ENCODE measurements around the gene FOSB.

GRCh38 chr19:45499196-45500180 lies 31.7 kb downstream of the FOSB start:
- TF ChIP-seq CTCF (conservative IDR thresholded peaks at IDR 0.05; ENCODE audit: low read depth, low read length), result no peak
- TF ChIP-seq EZH2 (IDR thresholded peaks at IDR 0.05; ENCODE audit: borderline replicate concordance, low read depth, low read length, poor library complexity, severe bottlenecking), result no peak

Measured in A673 (cell line).